Caco-2 (cell line): ENCODE data around the gene KLF16. TPM values are rescaled to one million over a fixed set of nuclear protein-coding genes. Genes with fewer than 3 reads are reported as not detected.

Experiments used
- BruUV-seq: library from RNA; stranded (reverse); fragments of 400-500 nt; replicated peaks from 2 replicates; lab custom pipeline; 2021; lab: Mats Ljungman, UMichigan
- CTCF ChIA-PET: fragments of 300-600 bp; sonication (Branson Sonifier 250); formaldehyde crosslinking; loops from one replicate; lab custom pipeline; 2022; ENCODE audit warnings: antibody characterized with exemption; lab: Charles Lee
- POLR2A ChIA-PET: fragments of 300-600 bp; sonication (Branson Sonifier 250); formaldehyde crosslinking; loops from one replicate; lab custom pipeline; 2022; ENCODE audit warnings: antibody characterized with exemption; lab: Charles Lee
- DNase-seq, 2 experiments: peaks; one replicate each; pipeline versions ENCODE4 v3.0.0 to v3.0.0-alpha.2; 2020 to 2022
- H3K27me3 ChIP-seq: replicated peaks from 2 replicates; pipeline ENCODE4 v1.6.0; 2011; ENCODE audit warnings: low read length; ENCODE audit not compliant: control insufficient read depth, insufficient read depth
- H3K36me3 ChIP-seq: 2 replicates; pipeline ENCODE4 v1.5.1; 2011; ENCODE audit warnings: low read length; ENCODE audit not compliant: control insufficient read depth, insufficient read depth
- H3K4me1 ChIP-seq: fragments of 250-450 bp; sonication (Bioruptor Pico); 2 replicates; pipeline ENCODE4 v1.5.1; 2020; ENCODE audit warnings: mild to moderate bottlenecking
- H3K4me3 ChIP-seq: 2 replicates; pipeline ENCODE4 v1.5.1; 2011; ENCODE audit warnings: low read depth, mild to moderate bottlenecking, control low read depth, low read length
- H3K9me3 ChIP-seq: fragments of 250-450 bp; sonication (Bioruptor Pico); 2 replicates; pipeline ENCODE4 v1.5.1; 2020; ENCODE audit warnings: mild to moderate bottlenecking, moderate library complexity
- H3K27ac Mint-ChIP-seq: one replicate; pipeline ENCODE4 v1.8.0; 2022; ENCODE audit warnings: mixed read lengths; ENCODE audit not compliant: unreplicated experiment
- H3K27me3 Mint-ChIP-seq: one replicate; pipeline ENCODE4 v1.8.0; 2022; ENCODE audit warnings: mixed read lengths; ENCODE audit not compliant: insufficient read depth, unreplicated experiment
- H3K36me3 Mint-ChIP-seq: one replicate; pipeline ENCODE4 v1.8.0; 2022; ENCODE audit warnings: mild to moderate bottlenecking, mixed read lengths; ENCODE audit not compliant: insufficient read depth, unreplicated experiment
- H3K4me1 Mint-ChIP-seq: one replicate; pipeline ENCODE4 v1.8.0; 2022; ENCODE audit warnings: low read depth, mixed read lengths; ENCODE audit not compliant: unreplicated experiment
- H3K4me3 Mint-ChIP-seq: one replicate; pipeline ENCODE4 v1.8.0; 2022; ENCODE audit warnings: mild to moderate bottlenecking, moderate library complexity, mixed read lengths; ENCODE audit not compliant: unreplicated experiment
- H3K9me3 Mint-ChIP-seq: one replicate; pipeline ENCODE4 v1.8.0; 2022; ENCODE audit warnings: mixed read lengths; ENCODE audit not compliant: unreplicated experiment
- CTCF ChIP-seq, 2 experiments: fragments of 200-600 bp in 1 of 2; IDR thresholded peaks; 1 replicate in 1 of 2; 2 replicates in 1 of 2; pipeline versions ENCODE4 v1.5.1 to v1.8.0; 2011 to 2022; ENCODE audit warnings: antibody characterized with exemption in 1 of 2, control low read depth in 1 of 2, inconsistent platforms in 1 of 2, low read depth in 1 of 2, low read length in 1 of 2, mild to moderate bottlenecking in 1 of 2, moderate library complexity in 1 of 2; ENCODE audit not compliant: insufficient read depth in 1 of 2, severe bottlenecking in 1 of 2, unreplicated experiment in 1 of 2
- intact Hi-C: fragments of 100-400 bp; cut with micrococcal nuclease; formaldehyde crosslinking; loops from one replicate; pipeline ENCODE4 v1.10.0; 2022; ENCODE audit not compliant: unreplicated experiment
- total RNA-seq: library from RNA; stranded (reverse); gene quantifications from 2 replicates; pipeline ENCODE4 v1.2.3, GENCODE V29; 2022

The KLF16 gene
- total RNA-seq, 1 experiment from 2014 or later = 26.8 TPM

- Mint-ChIP-seq H3K27me3 (no peaks in the 10 kb centered on the region), H3K9me3 (no peaks in the 10 kb centered on the region), H3K4me3 (no peak overlapping the region), H3K4me1 (peaks cover 8% of the 10 kb centered on the region), H3K27ac (no peak overlapping the region), H3K36me3 (peaks cover 49% of the 10 kb centered on the region)
- DNase-seq = no peak
- H3K9me3 ChIP-seq = no peaks in the 10 kb centered on the region
- intact Hi-C loops = no loop called here
- H3K36me3 ChIP-seq = no peaks in the 10 kb centered on the region
- ChIA-PET CTCF (no interaction called here), POLR2A (no interaction called here)
- no peak overlapping the region for H3K4me3 ChIP-seq
- BruUV-seq = no TSS peak
- H3K4me1 ChIP-seq = peaks cover 24% of the 10 kb centered on the region
- no peak for TF ChIP-seq CTCF (IDR thresholded peaks at IDR 0.05; ENCODE audit: insufficient read depth in 1 of 2, low read depth in 1 of 2, low read length in 1 of 2, severe bottlenecking in 1 of 2, unreplicated experiment in 1 of 2)
- H3K27me3 ChIP-seq = no peaks in the 10 kb centered on the region
Observed at GRCh38 chr19:1908364-1908678, 44.9 kb upstream of the KLF16 start.

GRCh38 chr19:1907563-1908363 is 44.4 kb upstream of the KLF16 start:
- Histone ChIP-seq H3K36me3 (no peaks in the 10 kb centered on the region), H3K4me3 (no peak overlapping the region), H3K27me3 (no peaks in the 10 kb centered on the region), H3K9me3 (no peaks in the 10 kb centered on the region), H3K4me1 (peaks cover 24% of the 10 kb centered on the region)
- H3K27ac Mint-ChIP-seq = peak overlapping the region; percentile 48
- no peaks in the 10 kb centered on the region for H3K27me3 Mint-ChIP-seq
- peak overlapping the region; percentile 35 for H3K4me3 Mint-ChIP-seq
- BruUV-seq = no TSS peak
- H3K9me3 Mint-ChIP-seq = no peaks in the 10 kb centered on the region
- TF ChIP-seq CTCF (IDR thresholded peaks at IDR 0.05; ENCODE audit: insufficient read depth in 1 of 2, low read depth in 1 of 2, low read length in 1 of 2, severe bottlenecking in 1 of 2, unreplicated experiment in 1 of 2) = no peak
- DNase-seq = peak; percentile 56 to 81
- H3K4me1 Mint-ChIP-seq = peaks cover 8% of the 10 kb centered on the region
- intact Hi-C loops = no loop called here
- ChIA-PET CTCF (no interaction called here), POLR2A (interaction anchor here (0.6 kb wide), 1 partner anchor 387 kb away, joined by 5 read pairs; no protein-coding TSS in a partner anchor)
- peaks cover 43% of the 10 kb centered on the region for H3K36me3 Mint-ChIP-seq

GRCh38 chr19:1906985-1907562 is 43.7 kb upstream of the KLF16 start:
- Histone ChIP-seq H3K4me1 (peaks cover 24% of the 10 kb centered on the region), H3K36me3 (no peaks in the 10 kb centered on the region), H3K9me3 (no peaks in the 10 kb centered on the region), H3K27me3 (no peaks in the 10 kb centered on the region), H3K4me3 (no peak overlapping the region)
- no TSS peak for BruUV-seq
- Mint-ChIP-seq H3K4me1 (peaks cover 8% of the 10 kb centered on the region), H3K27ac (peak overlapping the region; percentile 48), H3K36me3 (peaks cover 42% of the 10 kb centered on the region), H3K4me3 (peak overlapping the region; percentile 35), H3K9me3 (no peaks in the 10 kb centered on the region), H3K27me3 (no peaks in the 10 kb centered on the region)
- DNase-seq = no peak
- no peak for TF ChIP-seq CTCF (IDR thresholded peaks at IDR 0.05; ENCODE audit: insufficient read depth in 1 of 2, low read depth in 1 of 2, low read length in 1 of 2, severe bottlenecking in 1 of 2, unreplicated experiment in 1 of 2)
- CTCF ChIA-PET = no interaction called here
- POLR2A ChIA-PET = interaction anchor here (0.6 to 0.7 kb wide), 2 partner anchors 9 to 386 kb away, joined by 3 to 5 read pairs; no protein-coding TSS in a partner anchor
- intact Hi-C loops = no loop called here
